GM18520 (cell line): ENCODE measurements around the gene HIPK2.
A peak's percentile ranks its signal among the peaks of the same experiment; 100 is the strongest.

ENCODE experiments used
- ATAC-seq: cut with Tn5 transposase; IDR thresholded peaks from one replicate; pipeline ENCODE4 v1.9.1; 2021; ENCODE audit not compliant: unreplicated experiment

The HIPK2 gene

DNA sequence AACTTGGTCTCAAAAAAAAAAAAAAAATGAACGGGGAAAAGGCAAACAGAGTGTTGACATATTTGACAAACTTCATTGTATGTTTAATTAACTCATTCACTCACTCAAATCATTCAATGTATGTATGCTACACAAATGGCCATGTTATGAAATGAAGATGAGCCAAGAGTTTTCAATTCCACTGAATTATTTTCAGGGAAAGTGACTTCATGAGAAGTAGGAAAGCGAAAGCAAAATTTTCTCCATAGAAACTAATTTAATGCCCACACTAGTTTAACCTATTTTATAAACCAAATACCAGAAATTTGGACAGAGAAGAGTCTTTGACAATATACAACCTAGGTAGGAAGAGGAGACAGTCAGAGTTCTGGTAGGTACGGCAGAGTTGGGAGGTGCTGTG is 119.5 kb downstream of the HIPK2 start:
- ATAC-seq = no peak

DNA sequence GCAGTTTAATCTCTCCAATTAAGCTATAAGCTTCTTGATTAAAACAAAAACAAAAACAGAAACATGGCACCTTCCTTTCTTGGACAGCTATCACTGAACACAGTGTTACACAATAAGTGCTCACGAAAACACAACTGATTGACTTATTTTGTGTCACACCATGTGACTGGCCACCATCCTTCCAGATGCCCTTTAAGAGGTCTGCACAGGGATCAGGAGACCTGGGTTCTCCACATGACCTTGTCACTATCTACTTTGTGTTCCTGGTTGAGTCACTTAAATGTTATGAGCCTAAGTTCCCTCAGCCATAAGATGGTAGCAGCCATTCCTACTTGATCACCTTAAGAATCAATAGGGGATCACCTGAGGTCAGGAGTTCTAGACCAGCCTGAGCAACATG is 120.1 kb downstream of the HIPK2 start:
- ATAC-seq = no peak

- ATAC-seq = no peak
Observed at GRCh38 chr7:139656387-139656786, 121.4 kb downstream of the HIPK2 start.

DNA sequence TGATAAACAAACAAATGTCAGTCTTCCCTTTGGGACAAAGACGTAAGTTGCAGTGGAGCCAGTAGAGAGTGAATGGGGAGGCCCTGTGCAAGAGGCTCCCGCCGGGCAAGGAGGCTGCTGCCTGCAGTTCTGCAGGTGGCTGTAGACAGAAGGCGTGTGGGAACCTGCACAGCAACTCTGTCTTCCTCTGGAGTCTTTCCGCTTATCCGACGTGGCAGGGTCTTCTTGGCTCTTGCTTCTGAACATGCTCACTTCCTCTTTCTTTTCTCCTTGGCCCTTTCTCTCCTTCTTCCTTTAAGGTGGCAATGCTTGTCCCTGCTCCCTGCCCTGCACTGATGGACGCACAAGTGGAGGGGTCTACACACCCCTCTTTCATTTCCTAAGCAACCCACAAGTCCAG is 122.5 kb downstream of the HIPK2 start:
- no peak for ATAC-seq

DNA sequence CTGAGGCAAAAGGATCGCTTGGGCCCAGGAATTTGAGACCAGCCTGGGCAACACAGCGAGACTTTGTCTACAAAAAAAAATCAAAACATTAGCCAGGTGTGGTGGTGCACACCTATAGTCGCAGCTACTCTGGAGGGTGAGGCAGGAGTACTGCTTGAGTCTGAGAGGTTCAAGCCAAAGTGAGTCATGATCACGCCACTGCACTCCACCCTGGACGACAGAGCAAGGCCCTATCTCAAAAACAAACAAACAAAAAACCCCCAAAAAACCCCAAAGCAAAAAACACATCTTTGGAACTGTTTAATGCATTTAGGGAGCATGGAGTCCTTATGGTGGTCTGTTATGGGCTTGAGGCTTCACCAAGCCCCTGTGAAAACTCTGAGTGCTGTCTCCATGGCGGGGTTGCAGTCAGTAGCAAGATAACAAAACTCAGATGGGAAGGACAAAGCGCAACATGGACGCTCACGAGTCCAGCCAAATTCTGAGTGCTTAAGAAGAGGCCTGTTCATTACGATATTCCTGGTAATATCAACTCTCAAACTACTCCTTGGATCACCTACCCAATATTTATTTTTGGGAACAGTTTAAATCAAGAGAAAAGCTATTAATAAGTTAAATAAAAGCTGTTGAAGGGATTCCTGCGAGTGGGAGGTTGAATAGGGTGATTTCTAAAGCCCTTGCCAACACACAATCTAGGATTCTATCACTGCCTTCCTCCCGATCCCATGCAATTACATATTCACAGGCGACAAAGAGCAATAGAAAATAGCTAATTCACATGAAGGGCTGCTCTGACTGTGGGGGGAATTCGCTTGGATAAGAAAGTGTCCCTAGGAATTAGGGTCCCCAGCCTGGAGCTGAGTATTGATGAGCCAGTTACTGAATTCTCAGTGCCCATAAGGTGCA is 123.3 kb downstream of the HIPK2 start:
- no peak for ATAC-seq

- ATAC-seq = no peak
Observed at GRCh38 chr7:139651914-139652313, 125.9 kb downstream of the HIPK2 start.

GRCh38 chr7:139651308-139651707 is 126.5 kb downstream of the HIPK2 start:
- no peak for ATAC-seq

GRCh38 chr7:139650429-139651100 is 127.2 kb downstream of the HIPK2 start:
- ATAC-seq = no peak

DNA sequence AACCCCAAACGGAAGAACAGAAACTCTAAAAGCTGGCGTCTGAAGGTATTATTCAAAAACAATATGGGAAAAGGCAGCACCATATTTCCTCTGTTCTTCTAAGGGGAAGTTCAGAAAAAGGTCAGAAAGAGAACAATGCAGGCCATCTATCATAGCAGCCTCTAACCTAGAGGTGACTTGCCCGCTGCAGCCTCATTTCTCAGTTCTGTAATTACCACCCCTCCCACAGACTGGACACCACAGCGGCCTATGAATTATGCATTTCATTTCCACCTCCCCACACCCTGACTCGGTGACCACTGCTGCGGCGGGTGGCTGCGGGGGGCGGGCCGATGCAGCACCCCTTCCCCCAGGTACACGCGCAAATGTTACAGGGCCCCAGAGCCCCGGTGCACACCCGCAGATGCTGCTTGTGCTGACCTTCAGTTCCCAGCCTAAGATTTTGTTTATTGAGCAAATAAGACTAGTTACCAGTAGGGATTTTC is 128.8 kb downstream of the HIPK2 start:
- peak; percentile 89 for ATAC-seq

DNA sequence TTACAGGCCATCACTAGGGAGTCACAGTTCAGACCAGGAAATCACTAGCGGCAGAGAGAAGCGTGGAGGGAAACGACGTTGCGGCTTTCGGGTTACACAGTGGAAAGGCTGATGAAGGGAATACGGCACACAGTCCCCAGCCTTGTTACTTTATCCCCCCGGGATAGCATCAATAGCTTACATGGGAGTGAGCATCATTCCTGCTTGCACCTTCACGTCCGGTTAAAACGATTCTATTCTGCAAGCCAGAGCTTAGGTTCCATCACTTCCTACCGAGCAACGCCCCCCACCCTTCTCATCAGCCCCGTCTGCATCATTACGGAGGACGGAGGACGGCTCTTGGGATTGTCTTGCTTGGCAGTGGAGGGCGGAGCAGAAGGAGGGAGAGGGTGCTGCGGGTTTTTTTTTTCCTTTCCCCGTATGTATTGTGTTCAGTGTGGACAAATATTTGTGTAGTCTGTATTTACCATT is 129.4 kb downstream of the HIPK2 start:
- ATAC-seq = no peak

DNA sequence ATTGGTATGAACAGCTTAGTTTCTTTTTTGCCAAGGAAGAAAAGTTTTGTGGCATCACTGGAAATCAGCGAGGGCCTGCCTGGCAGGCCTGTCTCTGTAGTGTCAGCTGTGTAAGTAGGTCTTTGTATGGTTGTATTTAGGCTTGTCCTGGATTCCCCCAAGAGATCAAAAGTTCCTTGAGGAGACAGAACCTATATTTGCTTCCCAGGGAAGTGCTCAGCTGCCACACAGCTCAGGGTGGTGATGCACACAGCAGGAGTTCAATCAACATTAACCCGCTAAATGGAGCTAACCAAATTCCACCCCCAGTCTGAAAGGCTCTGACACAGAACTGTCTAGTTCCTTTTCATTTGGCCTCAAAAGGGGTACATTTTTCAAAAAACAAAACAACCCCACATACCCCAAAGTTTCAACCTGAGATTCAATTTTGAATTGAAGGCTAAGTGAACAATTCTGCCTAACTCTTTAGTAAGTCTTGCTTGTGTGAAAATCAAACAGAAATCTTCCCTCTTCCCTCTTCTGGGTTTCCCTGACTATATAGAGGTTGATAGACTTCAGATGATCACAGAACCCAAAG is 129.9 kb downstream of the HIPK2 start:
- no peak for ATAC-seq

DNA sequence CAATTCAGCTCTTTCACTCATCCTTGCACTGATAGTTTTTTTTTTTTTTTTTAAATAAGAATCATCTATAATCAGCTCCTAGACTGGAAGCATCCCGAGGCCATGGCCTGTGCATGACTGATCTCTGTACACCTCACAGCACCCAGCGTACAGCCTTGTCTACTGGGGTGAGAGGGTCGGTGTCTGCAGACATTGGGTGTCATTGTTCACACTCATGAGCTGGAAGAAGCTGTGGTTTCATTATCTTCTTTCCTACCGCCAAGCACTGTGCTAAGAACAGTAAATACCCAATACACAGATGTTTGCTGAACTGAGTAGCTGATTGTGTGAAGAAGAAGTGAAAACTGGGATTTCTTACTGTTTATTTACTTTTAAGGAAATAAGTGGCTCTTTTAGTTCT is 130.7 kb downstream of the HIPK2 start:
- no peak for ATAC-seq

DNA sequence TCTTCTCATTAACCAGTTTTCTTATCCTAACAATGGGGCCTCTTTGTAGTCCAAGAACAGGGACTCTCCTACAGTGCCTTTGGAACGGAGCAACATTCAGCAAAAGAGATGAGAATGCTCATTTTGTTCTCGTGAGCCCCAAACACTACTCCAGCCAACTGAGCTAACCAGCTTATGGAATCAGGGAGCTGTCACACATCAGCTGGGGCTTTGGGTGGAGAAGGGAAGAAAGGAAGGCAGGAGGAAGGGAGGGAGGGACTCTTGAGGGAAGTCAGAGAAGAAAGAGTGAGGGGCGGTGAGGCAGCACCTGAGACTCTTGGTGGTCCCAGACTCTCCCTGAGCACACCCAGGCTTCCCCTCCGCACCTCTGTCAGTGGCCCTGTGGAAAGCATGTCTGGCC is 131.2 kb downstream of the HIPK2 start:
- no peak for ATAC-seq

GRCh38 chr7:139645572-139646523 is 131.9 kb downstream of the HIPK2 start:
- ATAC-seq = no peak

GRCh38 chr7:139643951-139644585 is 133.7 kb downstream of the HIPK2 start:
- ATAC-seq = no peak

DNA sequence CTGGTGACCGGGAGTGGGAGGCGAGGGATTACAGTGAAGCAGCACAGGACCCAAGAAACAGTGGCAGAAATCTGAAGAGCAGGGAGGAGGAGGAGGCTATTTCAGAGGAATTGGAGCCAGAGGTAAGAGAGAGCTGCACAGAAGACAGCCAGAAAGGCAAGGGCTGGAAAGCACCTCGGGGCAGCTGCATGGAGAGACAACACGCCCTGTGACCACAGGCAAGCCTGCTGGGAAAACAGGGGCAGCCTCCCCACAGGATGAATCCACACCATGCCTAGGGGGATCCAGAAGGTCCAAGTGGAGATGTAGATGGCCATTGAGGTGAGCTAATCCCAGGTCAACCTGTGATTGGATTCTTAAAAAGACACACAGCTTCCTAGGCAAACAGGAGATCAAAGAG is 135.5 kb downstream of the HIPK2 start:
- no peak for ATAC-seq

DNA sequence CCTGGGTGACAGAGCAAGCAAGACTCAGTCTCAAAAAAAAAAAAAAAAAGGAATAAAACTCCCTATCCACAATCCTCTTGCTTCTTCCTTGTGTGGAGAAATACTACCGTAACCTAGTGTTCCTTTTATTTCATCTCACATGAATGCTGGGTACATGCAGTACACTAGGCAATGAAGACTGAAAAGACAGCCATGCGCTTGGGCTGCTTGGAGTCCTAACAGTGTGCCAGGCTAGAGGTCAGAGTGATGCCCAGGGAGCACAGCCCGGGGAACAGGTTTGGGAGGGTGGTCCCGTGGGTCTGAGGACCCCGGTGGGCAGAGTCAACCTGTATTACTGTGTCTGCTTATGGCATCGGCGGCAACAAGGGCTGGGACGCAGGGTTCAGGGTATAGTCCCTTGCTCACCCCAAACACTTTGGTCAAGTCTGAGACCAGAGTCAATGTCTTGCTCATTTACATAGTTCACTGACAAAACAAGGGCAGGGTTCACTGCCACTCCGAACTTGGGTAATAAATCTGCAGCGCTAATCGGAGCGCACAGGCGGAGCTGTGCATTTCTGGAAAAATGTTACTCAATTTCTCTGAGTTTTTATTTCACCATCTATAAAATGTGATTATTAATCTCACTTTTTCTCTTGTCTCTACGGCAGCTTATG is 136.3 kb downstream of the HIPK2 start:
- ATAC-seq = no peak

- ATAC-seq = no peak
Observed at GRCh38 chr7:139640681-139641080, 137.1 kb downstream of the HIPK2 start.

GRCh38 chr7:139639563-139639962 is 138.2 kb downstream of the HIPK2 start:
- no peak for ATAC-seq
